PC-9 (cell line): ENCODE results near the gene FCGBP.
"Not testable (repeated sequence)": the region's sequence is repeated elsewhere in the genome, so short reads cannot be mapped to it uniquely, and the experiment has no call there.

Source experiments
- CTCF ChIP-seq: fragments of 200-600 bp; sonication (generic); conservative IDR thresholded peaks from 2 replicates; pipeline ENCODE4 v1.6.1; 2017; ENCODE audit warnings: mixed run types, antibody characterized with exemption, mild to moderate bottlenecking, moderate library complexity
- EZH2 ChIP-seq: fragments of 200-600 bp; sonication (generic); IDR thresholded peaks from 2 replicates; pipeline ENCODE4 v1.8.0; 2017; ENCODE audit warnings: antibody characterized with exemption, low read depth

- not testable (repeated sequence) for TF ChIP-seq CTCF, EZH2
Observed at GRCh38 chr19:39889872-39890754, 44.3 kb downstream of the FCGBP start.
